H1 (cell line): ENCODE measurements around the gene BEST1. TPM values are rescaled to one million over a fixed set of nuclear protein-coding genes. Genes with fewer than 3 reads are reported as not detected.
A peak's percentile ranks its signal among the peaks of the same experiment; 100 is the strongest.

Experiments used
- CREB1 ChIP-seq: IDR thresholded peaks from 2 replicates; pipeline ENCODE4 v1.6.1; 2012; ENCODE audit warnings: inconsistent platforms
- KDM4A ChIP-seq: IDR thresholded peaks from one replicate; pipeline ENCODE4 v1.7.1; 2012; ENCODE audit warnings: low read depth, mild to moderate bottlenecking, moderate library complexity, low read length, inconsistent platforms; ENCODE audit not compliant: severe bottlenecking
- KDM5A ChIP-seq: fragments of 200-600 bp; IDR thresholded peaks from 2 replicates; pipeline ENCODE4 v1.7.1; 2012; ENCODE audit warnings: mild to moderate bottlenecking, low read length, inconsistent platforms, mixed read lengths
- POLR2A ChIP-seq, 2 experiments: IDR thresholded peaks; 1 replicate in 1 of 2; 2 replicates in 1 of 2; pipeline ENCODE4 v1.6.1; 2011; ENCODE audit warnings: low read depth in 2 of 2, low read length in 2 of 2, mild to moderate bottlenecking in 2 of 2; ENCODE audit errors: control extremely low read depth in 1 of 2
- POLR2AphosphoS5 ChIP-seq: IDR thresholded peaks from 2 replicates; pipeline ENCODE4 v1.6.1; 2011; ENCODE audit warnings: low read depth, low read length
- SP1 ChIP-seq: IDR thresholded peaks from 2 replicates; pipeline ENCODE4 v1.6.1; 2011; ENCODE audit warnings: low read depth, low read length
- SP4 ChIP-seq: IDR thresholded peaks from 2 replicates; pipeline ENCODE4 v1.6.1; 2012; ENCODE audit warnings: low read length, inconsistent platforms
- TAF7 ChIP-seq: optimal IDR thresholded peaks from 2 replicates; pipeline ENCODE3; 2011; ENCODE audit warnings: low read depth, mild to moderate bottlenecking, inconsistent platforms, low read length, moderate library complexity, borderline replicate concordance
- polyA plus RNA-seq, 7 experiments: library from polyadenylated mRNA; depleted of rRNA in 3 of 7; stranded (reverse) in 5 of 7; unstranded in 2 of 7; fragments of >200 nt in 5 of 7; fragments of 200-250 nt in 2 of 7; gene quantifications; 1 replicate in 5 of 7; 2 replicates in 1 of 7; 4 replicates in 1 of 7; pipeline versions ENCODE4 v1.2.1 to v1.2.3, GENCODE V29; 2011 to 2013; ENCODE audit warnings: missing spikeins in 2 of 7, mixed read lengths in 2 of 7
- total RNA-seq: library from RNA; stranded (reverse); fragmentation: NEBNext Ultra II Directional; extraction: Animal tissue kit (Norgen Biotek cat#: 25700); gene quantifications from 2 replicates; pipeline ENCODE4 v1.2.1, GENCODE V29; 2021
- TF ChIP-seq, protein P1 (sequence below): fragments of 300-600 bp; sonication (generic); IDR thresholded peaks from 2 replicates; pipeline ENCODE4 v1.7.1; 2012; ENCODE audit warnings: low read length, moderate library complexity, mild to moderate bottlenecking, inconsistent platforms; ENCODE audit not compliant: insufficient replicate concordance

The BEST1 gene
- total and polyA plus RNA-seq, 2 of the 8 experiments (the other 6 are each of a cell fraction or from before 2014, with no cell fraction given), result 0.22 to 0.62 TPM

- TF ChIP-seq, protein P1, sequence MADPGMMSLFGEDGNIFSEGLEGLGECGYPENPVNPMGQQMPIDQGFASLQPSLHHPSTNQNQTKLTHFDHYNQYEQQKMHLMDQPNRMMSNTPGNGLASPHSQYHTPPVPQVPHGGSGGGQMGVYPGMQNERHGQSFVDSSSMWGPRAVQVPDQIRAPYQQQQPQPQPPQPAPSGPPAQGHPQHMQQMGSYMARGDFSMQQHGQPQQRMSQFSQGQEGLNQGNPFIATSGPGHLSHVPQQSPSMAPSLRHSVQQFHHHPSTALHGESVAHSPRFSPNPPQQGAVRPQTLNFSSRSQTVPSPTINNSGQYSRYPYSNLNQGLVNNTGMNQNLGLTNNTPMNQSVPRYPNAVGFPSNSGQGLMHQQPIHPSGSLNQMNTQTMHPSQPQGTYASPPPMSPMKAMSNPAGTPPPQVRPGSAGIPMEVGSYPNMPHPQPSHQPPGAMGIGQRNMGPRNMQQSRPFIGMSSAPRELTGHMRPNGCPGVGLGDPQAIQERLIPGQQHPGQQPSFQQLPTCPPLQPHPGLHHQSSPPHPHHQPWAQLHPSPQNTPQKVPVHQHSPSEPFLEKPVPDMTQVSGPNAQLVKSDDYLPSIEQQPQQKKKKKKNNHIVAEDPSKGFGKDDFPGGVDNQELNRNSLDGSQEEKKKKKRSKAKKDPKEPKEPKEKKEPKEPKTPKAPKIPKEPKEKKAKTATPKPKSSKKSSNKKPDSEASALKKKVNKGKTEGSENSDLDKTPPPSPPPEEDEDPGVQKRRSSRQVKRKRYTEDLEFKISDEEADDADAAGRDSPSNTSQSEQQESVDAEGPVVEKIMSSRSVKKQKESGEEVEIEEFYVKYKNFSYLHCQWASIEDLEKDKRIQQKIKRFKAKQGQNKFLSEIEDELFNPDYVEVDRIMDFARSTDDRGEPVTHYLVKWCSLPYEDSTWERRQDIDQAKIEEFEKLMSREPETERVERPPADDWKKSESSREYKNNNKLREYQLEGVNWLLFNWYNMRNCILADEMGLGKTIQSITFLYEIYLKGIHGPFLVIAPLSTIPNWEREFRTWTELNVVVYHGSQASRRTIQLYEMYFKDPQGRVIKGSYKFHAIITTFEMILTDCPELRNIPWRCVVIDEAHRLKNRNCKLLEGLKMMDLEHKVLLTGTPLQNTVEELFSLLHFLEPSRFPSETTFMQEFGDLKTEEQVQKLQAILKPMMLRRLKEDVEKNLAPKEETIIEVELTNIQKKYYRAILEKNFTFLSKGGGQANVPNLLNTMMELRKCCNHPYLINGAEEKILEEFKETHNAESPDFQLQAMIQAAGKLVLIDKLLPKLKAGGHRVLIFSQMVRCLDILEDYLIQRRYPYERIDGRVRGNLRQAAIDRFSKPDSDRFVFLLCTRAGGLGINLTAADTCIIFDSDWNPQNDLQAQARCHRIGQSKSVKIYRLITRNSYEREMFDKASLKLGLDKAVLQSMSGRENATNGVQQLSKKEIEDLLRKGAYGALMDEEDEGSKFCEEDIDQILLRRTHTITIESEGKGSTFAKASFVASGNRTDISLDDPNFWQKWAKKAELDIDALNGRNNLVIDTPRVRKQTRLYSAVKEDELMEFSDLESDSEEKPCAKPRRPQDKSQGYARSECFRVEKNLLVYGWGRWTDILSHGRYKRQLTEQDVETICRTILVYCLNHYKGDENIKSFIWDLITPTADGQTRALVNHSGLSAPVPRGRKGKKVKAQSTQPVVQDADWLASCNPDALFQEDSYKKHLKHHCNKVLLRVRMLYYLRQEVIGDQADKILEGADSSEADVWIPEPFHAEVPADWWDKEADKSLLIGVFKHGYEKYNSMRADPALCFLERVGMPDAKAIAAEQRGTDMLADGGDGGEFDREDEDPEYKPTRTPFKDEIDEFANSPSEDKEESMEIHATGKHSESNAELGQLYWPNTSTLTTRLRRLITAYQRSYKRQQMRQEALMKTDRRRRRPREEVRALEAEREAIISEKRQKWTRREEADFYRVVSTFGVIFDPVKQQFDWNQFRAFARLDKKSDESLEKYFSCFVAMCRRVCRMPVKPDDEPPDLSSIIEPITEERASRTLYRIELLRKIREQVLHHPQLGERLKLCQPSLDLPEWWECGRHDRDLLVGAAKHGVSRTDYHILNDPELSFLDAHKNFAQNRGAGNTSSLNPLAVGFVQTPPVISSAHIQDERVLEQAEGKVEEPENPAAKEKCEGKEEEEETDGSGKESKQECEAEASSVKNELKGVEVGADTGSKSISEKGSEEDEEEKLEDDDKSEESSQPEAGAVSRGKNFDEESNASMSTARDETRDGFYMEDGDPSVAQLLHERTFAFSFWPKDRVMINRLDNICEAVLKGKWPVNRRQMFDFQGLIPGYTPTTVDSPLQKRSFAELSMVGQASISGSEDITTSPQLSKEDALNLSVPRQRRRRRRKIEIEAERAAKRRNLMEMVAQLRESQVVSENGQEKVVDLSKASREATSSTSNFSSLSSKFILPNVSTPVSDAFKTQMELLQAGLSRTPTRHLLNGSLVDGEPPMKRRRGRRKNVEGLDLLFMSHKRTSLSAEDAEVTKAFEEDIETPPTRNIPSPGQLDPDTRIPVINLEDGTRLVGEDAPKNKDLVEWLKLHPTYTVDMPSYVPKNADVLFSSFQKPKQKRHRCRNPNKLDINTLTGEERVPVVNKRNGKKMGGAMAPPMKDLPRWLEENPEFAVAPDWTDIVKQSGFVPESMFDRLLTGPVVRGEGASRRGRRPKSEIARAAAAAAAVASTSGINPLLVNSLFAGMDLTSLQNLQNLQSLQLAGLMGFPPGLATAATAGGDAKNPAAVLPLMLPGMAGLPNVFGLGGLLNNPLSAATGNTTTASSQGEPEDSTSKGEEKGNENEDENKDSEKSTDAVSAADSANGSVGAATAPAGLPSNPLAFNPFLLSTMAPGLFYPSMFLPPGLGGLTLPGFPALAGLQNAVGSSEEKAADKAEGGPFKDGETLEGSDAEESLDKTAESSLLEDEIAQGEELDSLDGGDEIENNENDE, result no peak
- TF ChIP-seq POLR2AphosphoS5 (peak; percentile 31; the same call in 1 of the 2 replicates), TAF7 (no peak), KDM4A (no peak), SP4 (no peak), SP1 (0 out of 2 replicates have a peak, but pooled peaks have one; percentile 22), KDM5A (no peak), CREB1 (no peak), POLR2A (IDR thresholded peaks at IDR 0.05; ENCODE audit: control extremely low read depth in 1 of 2, low read depth in 2 of 2, low read length in 2 of 2) (no peak)
These were observed 45.6 kb upstream of the BEST1 start (continued) for GRCh38 chr11:61904539-61905048.
